Peyer's patch (tissue), 4 donors: ENCODE measurements around the gene TRIM54. TPM values are rescaled to one million over a fixed set of nuclear protein-coding genes. Genes with fewer than 3 reads are reported as not detected.
"Not testable (repeated sequence)": the region's sequence is repeated elsewhere in the genome, so short reads cannot be mapped to it uniquely, and the experiment has no call there.

ENCODE experiments used
- DNase-seq, 3 donors: peaks; one replicate each; pipeline ENCODE4 v3.0.0-alpha.2; 2017 to 2019
- H3K27ac ChIP-seq, 4 donors: fragments of 200-600 bp; sonication (generic); one replicate each; pipeline ENCODE4 v1.5.1; 2016 to 2019
- H3K27me3 ChIP-seq, 2 donors: fragments of 200-600 bp; sonication (generic); one replicate each; pipeline ENCODE4 v1.5.1; 2019
- H3K36me3 ChIP-seq, 3 donors: fragments of 200-600 bp; sonication (generic); one replicate each; pipeline ENCODE4 v1.5.1; 2016 to 2019
- H3K4me1 ChIP-seq, 4 donors: fragments of 200-600 bp; sonication (generic); one replicate each; pipeline ENCODE4 v1.5.1; 2016 to 2019
- H3K4me3 ChIP-seq, 4 donors: fragments of 200-600 bp; sonication (generic); 1 replicate in 3 of 4; 2 replicates in 1 of 4; pipeline ENCODE4 v1.5.1; 2016 to 2019; ENCODE audit warnings: mild to moderate bottlenecking in 1 of 4
- H3K9me3 ChIP-seq, 4 donors: fragments of 200-600 bp; sonication (generic); one replicate each; pipeline ENCODE4 v1.5.1; 2016 to 2019; ENCODE audit warnings: mild to moderate bottlenecking in 1 of 4
- POLR2A ChIP-seq, 2 donors: fragments of 450-650 bp; IDR thresholded peaks; one replicate each; pipeline ENCODE4 v1.5.1; 2017; ENCODE audit warnings: antibody characterized with exemption in 2 of 2, mild to moderate bottlenecking in 2 of 2, moderate library complexity in 2 of 2
- total RNA-seq, 4 donors: library from RNA; depleted of rRNA; stranded (reverse); fragments of >200 nt; gene quantifications; one replicate each; pipeline ENCODE4 v1.1.0, GENCODE V29; 2016
- TF ChIP-seq, protein P1 (sequence below), 6 experiments: fragments of 450-650 bp in 4 of 6; fragments of 200-600 bp in 2 of 6; sonication (generic) in 1 of 6; IDR thresholded peaks; one replicate each; pipeline ENCODE4 v1.5.1; 2017 to 2019; ENCODE audit warnings: antibody characterized with exemption in 6 of 6, mild to moderate bottlenecking in 3 of 6, moderate library complexity in 1 of 6

Gene TRIM54
- total RNA-seq, 4 donors from 2014 or later: 0.54 TPM; not detected in 3

DNA sequence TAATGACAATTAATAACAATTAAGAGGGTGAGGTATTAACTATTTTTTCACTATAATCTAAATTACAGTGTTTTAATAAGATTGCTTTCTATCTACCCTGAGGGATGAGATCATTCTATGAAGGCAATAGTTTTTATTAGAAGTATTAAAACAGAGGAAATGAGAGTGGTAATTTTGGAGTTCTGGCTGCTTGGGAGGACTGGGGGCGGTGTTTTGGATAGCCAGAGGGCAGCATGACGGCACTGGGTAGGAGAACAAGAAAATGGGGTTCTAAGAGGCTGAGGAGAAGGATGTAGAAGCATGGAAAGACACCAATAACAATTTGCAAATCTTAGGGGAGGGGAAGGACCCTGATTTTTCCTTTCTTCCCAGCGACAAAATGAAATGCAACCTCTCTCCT lies 12.1 kb upstream of the TRIM54 start:
- H3K4me3 ChIP-seq: no peak overlapping the region
- DNase-seq: no peak
- H3K27me3 ChIP-seq: peaks cover 0 to under 1% of the 10 kb centered on the region in 2 donors
- peaks cover 0 to 3% (median 0%) of the 10 kb centered on the region in 4 donors for H3K4me1 ChIP-seq
- TF ChIP-seq POLR2A (IDR thresholded peaks at IDR 0.05): no peak
- TF ChIP-seq, protein P1, sequence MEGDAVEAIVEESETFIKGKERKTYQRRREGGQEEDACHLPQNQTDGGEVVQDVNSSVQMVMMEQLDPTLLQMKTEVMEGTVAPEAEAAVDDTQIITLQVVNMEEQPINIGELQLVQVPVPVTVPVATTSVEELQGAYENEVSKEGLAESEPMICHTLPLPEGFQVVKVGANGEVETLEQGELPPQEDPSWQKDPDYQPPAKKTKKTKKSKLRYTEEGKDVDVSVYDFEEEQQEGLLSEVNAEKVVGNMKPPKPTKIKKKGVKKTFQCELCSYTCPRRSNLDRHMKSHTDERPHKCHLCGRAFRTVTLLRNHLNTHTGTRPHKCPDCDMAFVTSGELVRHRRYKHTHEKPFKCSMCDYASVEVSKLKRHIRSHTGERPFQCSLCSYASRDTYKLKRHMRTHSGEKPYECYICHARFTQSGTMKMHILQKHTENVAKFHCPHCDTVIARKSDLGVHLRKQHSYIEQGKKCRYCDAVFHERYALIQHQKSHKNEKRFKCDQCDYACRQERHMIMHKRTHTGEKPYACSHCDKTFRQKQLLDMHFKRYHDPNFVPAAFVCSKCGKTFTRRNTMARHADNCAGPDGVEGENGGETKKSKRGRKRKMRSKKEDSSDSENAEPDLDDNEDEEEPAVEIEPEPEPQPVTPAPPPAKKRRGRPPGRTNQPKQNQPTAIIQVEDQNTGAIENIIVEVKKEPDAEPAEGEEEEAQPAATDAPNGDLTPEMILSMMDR (IDR thresholded peaks at IDR 0.05): no peak
- H3K36me3 ChIP-seq: no peaks in the 10 kb centered on the region
- no peak overlapping the region for H3K27ac ChIP-seq
- no peaks in the 10 kb centered on the region for H3K9me3 ChIP-seq

DNA sequence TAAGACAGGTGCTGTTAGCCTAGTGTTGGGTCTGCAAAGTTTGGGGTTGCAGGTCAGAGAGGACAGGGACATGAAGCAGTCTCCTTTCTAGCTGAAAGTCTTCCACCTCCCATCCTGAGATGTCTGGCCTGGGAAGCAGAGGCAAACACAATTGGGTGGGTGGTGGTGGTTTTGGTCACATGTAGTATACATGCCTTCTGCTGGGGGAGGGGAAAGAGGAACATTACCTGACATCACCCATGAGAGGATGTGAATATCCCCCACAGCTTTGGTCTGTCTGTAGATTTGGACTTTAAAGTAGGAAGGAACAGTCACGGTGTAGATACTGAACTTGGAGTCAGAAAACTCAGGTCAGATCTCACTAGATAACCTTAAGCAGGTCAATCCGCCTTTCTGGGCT lies 11.6 kb upstream of the TRIM54 start:
- Histone ChIP-seq H3K27me3 (no peaks in the 10 kb centered on the region), H3K4me3 (no peak overlapping the region), H3K36me3 (no peaks in the 10 kb centered on the region), H3K4me1 (no peaks in the 10 kb centered on the region), H3K27ac (no peak overlapping the region), H3K9me3 (no peaks in the 10 kb centered on the region)
- TF ChIP-seq, protein P1 (IDR thresholded peaks at IDR 0.05): no peak
- no peak for TF ChIP-seq POLR2A (IDR thresholded peaks at IDR 0.05)
- no peak for DNase-seq

DNA sequence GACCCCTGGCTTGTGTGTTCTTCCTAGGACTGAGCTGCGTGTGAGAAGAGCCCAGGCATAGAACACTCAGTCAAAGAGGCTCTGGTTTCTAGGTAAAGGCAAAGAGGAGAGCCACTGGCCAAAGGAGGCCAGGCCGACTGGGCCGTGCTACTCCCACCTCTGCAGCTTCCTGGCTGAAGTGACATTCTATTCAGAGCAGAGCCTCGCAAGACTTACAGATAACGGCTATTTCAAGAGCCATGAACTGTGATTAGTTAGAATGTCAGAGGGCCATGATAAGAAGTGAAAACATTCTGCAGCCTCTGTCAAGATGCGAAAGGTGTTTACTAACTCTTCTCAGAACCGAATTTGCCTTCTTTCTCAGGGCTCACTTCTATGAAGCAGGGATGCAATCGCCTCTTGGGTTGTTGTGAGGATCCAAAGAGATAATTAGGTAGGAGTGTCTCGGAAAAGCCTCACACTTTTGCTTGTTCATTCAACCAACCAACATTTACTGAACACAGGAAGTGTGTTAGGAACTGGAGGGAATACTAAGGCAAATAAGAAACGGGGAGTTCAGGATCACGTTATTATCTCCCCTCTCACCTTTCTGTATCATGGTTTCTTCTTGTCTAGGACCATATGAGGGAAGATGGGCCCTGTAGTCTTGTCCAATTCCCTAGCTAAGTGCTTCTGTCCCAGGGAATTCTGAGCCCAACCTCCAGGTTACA lies 10.4 kb upstream of the TRIM54 start:
- Histone ChIP-seq H3K27me3 (no peaks in the 10 kb centered on the region), H3K4me1 (no peaks in the 10 kb centered on the region), H3K27ac (no peak overlapping the region), H3K36me3 (no peaks in the 10 kb centered on the region), H3K4me3 (no peak overlapping the region), H3K9me3 (no peaks in the 10 kb centered on the region)
- TF ChIP-seq, protein P1 (IDR thresholded peaks at IDR 0.05): no peak
- TF ChIP-seq POLR2A (IDR thresholded peaks at IDR 0.05): no peak
- DNase-seq: no peak

DNA sequence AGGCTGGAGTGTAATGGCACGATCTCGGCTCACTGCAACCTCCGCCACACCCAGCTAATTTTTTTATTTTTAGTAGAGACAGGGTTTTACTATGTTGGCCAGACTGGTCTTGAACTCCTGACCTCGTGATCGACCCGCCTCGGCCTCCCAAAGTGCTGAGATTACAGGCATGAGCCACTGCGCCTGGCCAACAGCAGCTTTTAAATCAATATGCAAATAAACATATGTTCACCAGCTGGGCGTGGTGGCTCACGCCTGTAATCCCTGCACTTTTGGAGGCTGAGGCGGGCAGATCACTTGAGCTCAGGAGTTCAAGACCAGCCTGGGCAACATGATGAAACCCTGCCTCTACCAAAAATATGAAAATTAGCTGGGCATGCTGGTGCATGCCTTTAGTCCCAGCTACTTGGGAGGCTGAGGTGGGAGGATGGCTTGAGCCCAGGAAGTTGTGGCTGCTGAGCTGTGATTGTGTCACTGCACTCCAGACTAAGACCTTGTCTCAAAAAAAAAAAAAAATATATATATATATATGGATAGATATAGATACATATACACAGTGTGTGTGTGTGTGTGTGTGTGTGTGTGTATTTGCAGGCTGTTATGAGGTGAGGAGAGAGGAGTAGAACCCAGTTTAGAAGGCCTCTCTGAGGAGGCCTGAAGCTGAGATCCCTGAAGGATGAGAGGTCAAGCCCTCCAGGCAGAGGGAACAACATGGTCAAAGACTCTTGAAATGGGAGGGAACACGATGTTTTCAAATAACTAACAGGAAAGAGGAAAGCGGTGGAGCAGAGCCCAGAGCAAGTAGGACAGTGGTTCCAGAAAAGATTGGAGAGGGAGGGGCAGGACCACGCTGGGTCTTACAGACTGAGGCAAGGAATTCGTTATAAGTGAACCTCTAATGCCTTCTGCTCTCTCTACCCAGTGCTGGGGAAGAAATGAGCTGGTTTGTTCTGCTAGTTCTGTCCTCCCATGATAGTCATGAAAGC lies 9.4 kb upstream of the TRIM54 start:
- DNase-seq, H3K4me3 ChIP-seq, H3K27ac ChIP-seq, H3K9me3 ChIP-seq, H3K36me3 ChIP-seq, H3K4me1 ChIP-seq, H3K27me3 ChIP-seq: not testable (repeated sequence)

DNA sequence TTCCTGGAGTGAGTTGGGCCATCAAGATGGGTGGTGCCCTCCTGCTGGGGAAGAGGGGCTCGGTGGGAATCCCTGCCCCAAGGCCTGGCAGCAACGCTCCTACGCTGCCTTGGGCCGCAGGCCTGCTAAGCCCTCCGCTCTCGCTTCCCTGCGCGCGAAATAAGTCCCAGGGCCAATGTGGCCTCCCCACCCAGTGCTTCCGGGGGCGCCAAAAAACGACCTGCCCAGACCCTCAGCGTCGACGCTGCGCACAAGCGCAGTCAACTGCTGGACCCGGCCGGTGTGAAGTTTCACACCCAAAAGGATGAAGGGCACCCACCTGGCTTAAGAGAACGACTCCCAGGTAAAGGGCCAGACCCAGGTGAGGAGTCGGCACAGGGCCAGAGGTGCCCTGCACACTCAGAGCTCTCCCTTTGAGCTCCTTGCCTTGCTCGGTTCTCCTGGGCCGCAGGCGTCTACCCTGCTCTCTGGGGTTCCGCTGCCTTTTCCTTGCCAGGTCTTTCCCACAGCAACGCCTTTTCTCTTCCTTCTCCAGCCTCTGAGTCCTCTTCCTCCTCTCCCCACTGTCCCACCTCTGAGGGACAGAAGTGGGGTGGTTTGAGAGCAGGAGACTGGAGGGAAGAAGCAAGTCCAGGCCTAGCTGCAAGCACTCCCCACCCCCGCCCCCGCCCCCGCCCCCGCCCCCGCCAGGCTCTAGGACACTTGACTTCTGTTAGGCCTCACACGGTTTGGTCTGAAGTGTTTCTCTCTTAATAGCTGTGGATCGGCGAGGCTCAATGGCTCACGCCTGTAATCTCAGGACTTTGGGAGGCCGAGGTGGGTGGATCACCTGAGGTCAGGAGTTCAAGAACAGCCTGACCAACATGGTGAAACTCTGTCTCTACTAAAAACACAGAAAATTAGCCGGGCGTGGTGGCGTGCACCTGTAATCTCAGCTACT lies 6.7 kb upstream of the TRIM54 start, which contains the start of gene DNAJC5G:
DNAJC5G (plus strand) TSS at position 223 of the 940 bp plus-strand sequence. CDS start 1,296 bp downstream, outside the sequence.
- DNase-seq: no peak
- Histone ChIP-seq H3K27ac (no peak within 1 kb of the TSS), H3K4me1 (no peaks in the 10 kb centered on the region), H3K36me3 (no peaks in the 10 kb centered on the region), H3K27me3 (no peaks in the 10 kb centered on the region), H3K4me3 (no peak within 1 kb of the TSS), H3K9me3 (no peaks in the 10 kb centered on the region)
- TF ChIP-seq, protein P1 (IDR thresholded peaks at IDR 0.05): no peak
- no peak for TF ChIP-seq POLR2A (IDR thresholded peaks at IDR 0.05)
